Stimulated activated CD8-positive, alpha-beta memory T cell treated with anti-CD3 and anti-CD28 coated beads, Interleukin-12 subunit alpha, Interleukin-12 subunit beta, amount 100 ng/mL, for 1 hour (primary cell): ENCODE data around the gene CLEC4F.
A peak's percentile ranks its signal among the peaks of the same experiment; 100 is the strongest.

Experiments used
- DNase-seq: peaks from one replicate; pipeline ENCODE4 v3.0.0-alpha.2; 2020; ENCODE audit warnings: low read depth

CLEC4F gene, protein sequence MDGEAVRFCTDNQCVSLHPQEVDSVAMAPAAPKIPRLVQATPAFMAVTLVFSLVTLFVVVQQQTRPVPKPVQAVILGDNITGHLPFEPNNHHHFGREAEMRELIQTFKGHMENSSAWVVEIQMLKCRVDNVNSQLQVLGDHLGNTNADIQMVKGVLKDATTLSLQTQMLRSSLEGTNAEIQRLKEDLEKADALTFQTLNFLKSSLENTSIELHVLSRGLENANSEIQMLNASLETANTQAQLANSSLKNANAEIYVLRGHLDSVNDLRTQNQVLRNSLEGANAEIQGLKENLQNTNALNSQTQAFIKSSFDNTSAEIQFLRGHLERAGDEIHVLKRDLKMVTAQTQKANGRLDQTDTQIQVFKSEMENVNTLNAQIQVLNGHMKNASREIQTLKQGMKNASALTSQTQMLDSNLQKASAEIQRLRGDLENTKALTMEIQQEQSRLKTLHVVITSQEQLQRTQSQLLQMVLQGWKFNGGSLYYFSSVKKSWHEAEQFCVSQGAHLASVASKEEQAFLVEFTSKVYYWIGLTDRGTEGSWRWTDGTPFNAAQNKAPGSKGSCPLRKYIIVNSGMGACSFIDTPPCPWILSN

DNA sequence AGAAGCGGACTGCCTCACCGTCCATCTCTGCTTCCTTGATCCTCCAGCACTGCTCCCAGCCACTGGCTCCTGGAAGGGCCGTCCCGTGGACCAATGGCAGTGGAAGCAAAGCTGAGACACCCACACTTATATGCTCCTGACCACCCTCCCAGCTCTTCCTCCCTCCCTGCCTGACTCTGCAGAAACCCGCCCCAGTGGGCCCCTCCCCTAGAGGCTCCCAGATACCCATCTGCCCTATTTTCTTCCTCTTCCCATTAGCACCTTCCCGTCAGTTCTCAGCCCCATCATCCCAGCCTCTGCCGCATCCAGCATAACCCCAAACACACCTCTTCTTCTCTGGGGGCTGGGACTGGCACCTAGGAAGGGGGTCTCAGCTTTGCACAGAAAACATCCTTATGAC is at the start of gene CLEC4F:
Gene CLEC4F, minus strand, starts transcription at position 101 of the 400 bp plus-strand sequence. Its CDS starts 76 bp downstream, at position 25.
- DNase-seq: no peak

DNA sequence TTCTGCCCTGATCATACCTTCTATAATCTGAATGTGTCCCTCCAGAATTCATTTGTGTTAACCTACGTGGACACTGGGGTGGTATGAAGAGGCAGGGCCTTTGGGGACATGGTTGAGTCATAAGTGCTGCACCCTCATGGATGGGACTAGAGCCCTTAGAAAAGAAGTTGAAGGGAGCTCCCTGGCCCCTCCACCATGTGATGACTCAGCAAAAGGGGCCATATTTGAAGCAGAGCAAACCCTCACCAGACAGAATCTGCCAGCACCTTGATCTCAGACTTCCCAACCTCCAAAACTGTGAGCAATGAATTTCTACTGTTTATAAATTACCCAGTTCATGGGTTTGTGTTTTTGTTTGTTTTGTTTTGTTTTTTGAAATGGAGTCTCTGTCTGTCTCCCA is 48.6 kb upstream of the CLEC4F start:
- no peak for DNase-seq

DNA sequence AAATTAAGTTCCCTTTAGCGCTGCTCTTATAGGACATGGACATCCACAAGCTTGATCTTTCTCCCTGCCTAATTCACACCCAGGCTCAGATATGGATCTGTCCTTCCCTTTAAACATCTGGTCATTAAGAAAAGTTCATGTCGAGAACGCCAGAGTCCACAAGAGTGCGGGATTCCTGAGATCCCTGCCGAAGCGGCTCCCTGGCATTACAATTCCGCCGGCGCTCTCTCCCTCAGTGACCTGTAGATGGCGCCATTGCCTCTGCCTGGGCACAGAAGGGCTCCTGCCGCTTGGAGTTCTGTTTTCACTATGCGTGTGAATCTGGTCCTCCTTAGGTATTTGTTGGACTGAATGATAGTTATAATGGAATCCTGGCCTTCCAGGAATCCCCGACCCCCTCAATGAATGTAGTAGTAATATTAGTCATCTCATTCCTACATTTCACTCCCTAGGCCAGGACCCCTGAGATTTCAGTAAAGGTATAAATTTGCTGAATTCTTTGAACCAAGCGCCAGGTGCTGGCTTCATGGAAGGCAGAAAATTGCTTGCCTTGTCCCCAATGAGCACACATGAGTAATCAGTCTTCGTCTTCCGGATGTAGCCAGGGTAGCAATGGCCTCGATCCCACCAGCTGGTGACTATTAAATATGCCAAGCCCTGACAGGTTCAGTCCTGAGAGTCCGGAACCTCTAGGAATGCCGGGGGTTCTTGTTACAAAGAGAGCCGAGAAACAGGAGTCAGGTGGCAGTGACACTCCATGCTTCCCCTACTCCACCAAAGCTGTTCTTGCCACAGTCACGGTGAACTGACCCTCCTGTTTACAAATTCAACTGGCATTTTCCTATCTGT is 41.6 kb upstream of the CLEC4F start:
- DNase-seq: peak; percentile 57

DNA sequence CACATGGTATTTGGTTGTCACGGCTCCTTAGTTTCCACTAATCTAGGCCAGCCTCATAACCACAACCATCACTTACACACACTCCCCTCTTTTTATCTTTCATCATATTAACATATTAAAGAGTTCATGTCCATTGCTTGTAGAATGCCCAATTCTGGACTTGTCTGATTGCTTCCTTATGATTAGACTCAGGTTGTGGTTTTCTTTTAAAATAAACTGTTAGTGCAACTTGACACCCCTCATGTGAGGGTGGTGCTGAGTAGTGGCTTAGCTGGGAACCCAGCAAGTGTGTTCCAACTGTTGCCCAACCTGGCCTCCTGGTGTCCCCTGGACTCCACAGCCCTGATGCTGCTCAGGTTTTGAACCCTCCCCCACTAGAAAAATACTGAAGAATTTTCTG is 35.3 kb upstream of the CLEC4F start:
- no peak for DNase-seq

DNA sequence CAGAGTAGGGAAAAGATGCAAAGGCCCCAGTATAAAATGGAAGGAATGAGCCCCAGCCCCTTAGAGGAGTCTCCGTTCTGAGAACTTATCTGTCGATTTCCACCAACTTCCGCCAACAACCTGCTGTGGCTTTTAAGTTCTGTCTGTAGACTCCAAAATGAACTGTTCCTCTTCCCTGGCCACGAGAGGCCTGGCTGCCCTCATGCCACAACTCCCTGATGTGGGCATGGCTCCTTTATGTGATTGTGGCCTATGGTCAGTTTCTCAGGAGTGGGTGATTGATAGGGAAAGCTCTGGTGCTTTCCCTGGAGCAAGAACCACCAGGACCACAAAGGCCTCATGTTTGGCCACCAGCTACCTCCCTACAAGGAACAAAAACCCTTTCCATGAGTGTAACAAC is 34.0 kb upstream of the CLEC4F start:
- DNase-seq: no peak

DNA sequence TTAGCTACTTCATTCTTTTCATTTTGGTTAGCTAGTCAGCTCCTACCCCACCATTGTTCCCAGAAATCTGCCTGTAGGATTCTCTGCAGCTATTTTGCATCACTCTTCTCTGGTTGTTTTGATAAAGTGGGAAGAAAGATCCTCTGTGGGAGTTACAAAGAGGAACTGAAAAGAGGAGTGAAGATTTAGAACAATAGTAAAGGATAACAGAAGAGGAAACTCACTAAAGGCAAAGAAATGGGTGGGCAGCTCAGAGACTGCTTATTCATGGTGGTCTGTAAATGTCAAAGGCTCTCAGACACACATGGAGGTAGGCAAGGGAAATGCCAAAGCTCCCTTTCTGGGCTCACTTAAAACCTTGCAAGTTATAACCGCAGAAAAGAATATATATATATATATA is 32.4 kb upstream of the CLEC4F start:
- DNase-seq: no peak

DNA sequence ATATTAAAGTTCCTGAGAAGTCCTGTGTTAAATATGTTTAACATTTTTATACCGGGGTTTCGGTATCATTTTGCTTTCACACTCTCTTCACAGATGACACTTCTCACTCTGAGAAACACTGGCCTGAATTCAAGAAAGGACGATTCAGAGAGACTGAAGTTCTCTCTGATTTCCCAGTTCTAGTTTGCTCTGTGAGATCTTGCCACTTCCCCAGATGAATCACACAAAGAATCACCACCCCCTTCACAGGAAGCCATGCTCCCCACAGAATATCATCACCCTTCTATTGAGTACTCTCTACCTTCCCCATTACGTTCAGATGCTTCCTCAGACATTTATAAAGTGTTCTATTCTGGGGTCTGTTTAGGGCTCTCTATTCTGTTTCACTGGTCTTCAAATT is 31.3 kb upstream of the CLEC4F start:
- DNase-seq: peak; percentile 10

DNA sequence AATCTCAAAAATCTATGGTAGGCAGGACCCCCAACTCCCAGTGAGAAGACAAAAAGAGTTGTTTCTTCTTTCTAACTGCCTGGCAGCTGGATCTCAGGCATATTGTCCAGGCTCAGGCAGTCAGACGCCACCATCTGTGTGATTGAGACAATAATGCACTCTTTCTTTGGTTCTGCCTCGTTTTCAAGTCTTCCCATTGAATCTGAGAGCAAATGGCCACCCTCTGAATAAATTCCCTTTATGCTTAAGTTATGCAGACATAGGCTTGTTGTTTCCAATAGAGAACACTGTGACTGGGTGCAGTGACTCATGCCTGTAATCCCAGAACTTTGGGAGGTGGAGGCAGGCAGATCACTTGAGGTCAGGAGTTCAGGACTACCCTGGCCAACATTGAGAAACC is 30.5 kb upstream of the CLEC4F start:
- DNase-seq: no peak

DNA sequence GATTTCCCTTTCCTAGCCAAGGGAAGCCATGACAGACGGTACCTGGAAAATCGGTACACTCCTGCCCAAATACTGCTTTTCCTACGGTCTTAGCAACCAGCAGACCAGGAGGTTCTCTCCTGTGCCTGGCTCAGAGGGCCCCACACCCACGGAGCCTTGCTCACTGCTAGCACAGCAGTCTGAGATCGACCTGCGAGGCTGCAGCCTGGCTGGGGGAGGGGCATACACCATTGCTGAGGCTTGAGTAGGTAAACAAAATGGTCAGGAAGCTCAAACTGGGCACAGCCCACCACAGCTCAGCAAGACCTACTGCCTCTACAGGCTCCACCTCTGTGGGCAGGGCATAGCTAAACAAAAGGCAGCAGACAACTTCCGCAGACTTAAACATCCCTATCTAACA is 22.0 kb upstream of the CLEC4F start:
- DNase-seq: no peak

DNA sequence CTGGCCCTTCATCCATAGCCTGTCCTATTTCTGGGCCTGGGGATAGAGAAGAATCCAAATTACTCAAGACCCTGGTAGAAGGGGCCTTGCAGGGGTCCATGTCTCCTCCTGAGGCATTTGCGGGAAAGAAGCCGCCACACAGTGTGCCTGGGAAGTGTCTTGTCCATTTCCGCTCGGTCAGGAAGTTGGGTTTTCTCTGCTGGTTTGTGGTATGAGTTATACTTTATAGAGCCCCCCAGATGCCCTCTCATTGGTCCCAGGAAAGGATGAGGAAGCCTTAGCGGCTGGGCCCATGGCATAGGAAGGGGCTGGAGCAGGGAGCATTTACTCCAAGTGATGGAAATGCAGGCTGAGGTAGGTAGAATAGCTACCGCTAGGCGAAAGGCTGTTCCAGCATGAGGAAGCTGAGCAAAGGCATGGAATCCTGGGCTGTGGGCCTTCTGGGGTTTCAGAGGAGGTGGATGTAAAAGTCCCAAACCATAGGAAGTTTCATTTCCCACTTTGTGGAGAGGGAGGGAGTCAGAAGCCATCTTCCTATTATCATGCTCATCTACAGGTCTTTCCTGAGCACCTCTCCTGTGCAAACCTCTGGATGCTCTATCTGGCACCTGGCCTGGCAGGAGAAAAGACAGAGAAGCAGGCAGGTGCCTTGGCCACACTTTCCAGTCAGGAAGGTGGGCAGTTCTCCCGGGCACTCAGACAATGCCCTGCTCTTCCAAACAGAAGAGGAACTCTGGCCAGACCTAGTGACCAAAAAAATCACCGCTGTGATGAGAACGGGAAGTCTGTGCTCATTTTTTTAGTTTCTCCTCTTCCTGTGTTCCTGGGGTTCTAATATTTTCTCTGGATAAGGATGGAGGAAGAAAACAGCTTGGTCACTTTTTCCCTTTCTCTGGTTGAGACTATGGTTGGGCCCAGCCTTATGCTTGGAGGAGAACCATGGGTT is 17.9 kb upstream of the CLEC4F start:
- DNase-seq: no peak

DNA sequence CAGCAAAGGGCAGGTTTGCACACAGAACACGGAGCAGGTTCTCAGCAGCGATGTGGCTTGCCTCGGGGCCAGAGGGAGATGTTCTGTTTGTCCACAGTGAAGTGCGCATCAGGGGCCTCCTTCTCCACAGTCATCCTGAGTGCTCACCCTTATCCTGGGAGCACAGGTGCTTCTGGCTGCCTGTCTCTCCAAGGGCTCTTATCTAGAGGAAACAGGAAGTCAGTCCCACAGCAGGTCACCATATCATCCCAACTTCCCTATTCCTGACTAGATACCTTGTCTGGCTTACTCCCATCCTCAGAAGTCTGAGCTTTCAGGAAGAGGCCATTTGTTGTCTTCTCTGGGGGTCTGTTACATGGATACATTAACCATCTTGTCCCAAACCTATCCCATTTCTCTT is 15.2 kb upstream of the CLEC4F start, which contains the start of gene CD207:
Gene CD207, minus strand, starts transcription at position 174 of the 400 bp plus-strand sequence. Its CDS starts 40 bp downstream, at position 134.
- no peak for DNase-seq

DNA sequence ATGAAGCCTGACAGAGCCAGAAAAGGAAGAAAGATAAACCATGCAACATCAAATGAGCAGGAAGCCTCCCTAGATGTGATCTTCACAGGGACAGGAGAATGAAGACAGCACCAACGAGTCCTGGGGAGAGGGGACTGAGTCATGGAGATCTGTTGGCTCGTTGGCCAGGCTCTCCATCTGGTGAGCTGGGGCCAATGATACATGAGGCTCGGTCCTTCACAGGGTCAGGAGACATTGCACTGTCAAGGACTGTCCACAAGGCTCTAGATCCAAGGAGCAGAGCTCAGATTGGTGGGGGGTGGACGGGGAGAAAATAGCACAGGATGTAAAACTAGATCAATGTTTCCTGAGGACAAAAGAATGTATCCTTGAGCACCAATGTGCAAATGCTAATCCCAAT is 14.5 kb upstream of the CLEC4F start:
- DNase-seq: no peak

DNA sequence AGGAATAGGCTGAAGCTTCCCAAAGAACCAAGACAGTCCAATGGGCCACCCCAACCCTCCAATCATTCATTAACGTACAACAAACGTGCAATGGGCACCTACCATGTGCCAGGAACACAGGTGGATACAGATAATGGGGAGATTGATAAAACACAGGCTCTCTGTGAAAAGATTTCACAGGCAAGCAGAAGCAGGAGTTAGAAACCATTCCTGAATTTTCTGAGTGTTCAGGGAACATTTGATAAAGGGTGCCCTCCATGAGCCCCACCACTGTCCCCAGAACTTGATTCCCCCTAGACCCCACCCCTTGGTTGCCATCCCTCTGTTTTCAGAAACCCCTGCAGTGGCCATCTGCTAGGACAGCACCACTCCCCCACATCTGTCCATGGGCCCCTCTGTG is 13.7 kb upstream of the CLEC4F start:
- no peak for DNase-seq

DNA sequence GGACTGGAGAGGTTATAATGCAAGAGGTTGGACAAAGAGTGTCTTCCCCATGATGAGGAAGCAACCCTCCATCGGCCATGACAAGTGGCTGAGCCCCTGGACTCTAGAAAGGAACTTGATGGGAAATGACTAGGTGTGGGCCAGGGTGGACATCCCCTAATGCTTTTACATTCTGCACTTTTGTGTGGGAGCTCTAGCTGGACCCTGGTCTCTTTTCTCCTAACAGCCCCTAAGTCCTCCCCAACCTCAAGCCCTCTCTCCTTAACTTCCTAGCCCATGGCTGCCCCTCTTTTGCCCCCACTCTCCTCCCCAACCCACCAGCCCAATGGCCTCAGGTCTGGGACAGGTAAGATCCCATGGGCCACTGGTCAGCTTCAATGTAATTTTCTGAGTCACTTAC is 12.8 kb upstream of the CLEC4F start:
- no peak for DNase-seq

DNA sequence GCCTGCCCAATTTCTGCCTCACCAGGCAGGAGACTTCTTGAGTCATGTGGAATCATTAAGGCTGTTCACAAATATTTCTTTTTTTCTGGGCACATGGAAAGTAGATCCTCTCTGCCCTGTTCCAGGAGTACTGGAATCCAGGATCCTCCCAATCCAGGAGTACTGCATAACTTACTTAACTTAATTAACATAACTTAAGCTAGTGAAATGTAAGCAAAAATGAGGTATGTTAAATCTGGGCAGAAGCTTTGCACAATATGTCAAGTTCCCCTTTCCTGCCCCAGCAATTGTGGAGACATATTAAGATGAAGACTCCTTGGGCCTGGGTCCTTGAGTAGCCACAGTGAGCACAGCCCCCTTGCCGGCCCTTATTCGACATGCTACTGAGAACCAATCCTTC is 12.0 kb upstream of the CLEC4F start:
- DNase-seq: no peak

DNA sequence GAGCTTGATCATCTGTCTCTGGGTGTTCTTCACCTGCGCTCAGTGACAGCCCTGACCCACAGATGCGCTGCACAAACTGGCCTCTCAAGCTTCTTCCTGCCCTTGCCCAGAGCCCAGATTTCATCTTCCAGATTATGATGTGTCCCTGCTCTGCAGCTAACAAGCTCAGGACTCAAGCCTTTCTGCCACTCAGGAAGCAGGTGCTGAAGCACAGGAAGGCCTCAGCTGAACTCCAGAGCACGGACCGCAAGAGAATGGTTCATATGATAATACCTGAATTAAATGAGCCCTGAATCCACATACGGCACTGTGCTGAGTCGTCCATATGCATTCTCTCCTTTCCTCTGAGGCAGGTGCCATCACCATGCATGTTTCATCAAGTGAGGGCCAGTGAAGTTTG is 11.5 kb upstream of the CLEC4F start:
- DNase-seq: no peak

DNA sequence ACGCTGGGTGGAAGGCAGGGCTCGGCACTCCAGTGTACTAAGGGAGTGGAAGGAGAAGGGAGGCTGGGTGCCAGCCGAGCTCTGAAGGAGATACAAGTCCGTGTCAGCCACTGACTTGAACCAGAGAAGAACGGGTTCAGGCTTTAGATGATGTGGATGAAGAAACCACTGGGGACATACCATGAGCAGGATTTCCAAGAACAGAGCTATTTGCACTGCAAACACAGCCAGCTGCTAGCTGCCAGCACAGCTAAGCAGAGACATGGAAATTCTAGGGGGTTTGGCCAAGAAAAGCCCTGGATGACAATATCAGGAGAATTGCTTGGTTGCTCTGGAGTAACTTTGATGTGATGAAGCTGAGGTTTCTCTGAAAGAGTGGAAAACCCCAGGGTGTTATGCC is 10.0 kb upstream of the CLEC4F start:
- no peak for DNase-seq

DNA sequence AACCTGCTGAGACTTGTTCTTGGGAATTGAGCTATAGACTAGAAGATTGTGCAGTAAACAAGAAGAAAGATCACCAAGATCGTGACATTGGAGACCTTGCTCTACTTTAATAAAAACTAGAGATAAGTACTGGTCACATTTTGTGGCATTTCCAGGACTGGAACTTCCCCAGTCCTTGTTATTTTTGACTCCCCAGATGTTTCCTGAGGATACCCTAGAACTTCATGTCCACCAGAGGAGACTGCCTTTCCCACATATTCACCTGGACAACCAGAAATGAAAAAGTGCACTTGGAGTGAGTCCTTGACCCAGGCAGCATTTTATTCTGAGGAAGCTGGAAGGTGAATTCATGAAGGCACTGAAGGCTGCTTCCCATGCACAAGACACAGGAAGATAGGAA is 9.5 kb upstream of the CLEC4F start:
- no peak for DNase-seq

DNA sequence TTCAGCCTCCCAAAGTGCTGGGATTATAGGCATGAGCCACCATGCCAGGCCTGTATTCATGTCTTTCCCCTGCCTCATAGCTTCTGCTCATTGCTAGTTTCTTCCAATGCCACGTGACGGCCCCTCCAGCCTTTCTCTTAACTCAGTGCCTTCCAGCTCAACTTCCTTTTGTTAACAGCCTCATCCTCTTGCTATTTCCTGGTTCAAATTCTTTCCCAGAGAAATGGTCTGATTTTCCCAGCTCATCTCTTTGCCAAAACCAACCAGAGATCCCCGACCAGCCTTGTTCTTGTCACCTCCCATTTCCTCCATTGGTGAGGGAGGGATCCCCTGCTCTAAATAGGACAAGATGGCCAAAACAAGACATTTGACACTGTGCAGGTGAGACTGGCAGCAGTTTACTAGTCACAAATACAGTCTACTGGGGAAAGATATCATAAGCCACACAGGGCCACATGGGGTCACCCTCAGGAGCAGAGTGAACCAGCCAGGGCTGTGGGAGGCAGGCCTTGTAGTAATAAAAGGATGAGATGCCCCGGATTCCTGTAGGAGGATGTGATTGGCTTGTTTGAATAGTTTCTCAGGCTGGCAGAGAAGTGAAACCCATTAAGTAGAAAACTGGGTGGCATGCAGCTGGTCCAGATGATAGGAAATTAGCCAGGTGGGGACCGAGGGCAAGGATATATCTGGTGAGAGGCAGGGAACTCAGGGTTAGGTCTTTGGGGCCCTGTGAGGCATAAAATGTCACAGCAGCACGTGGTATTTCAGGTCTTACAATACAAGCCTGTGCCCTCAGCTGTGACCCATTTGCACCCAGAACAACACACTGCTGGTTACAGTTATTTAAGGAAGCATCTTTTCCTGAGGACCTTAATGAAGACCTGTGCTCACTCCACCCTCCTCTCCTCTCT is 8.8 kb upstream of the CLEC4F start:
- no peak for DNase-seq

DNA sequence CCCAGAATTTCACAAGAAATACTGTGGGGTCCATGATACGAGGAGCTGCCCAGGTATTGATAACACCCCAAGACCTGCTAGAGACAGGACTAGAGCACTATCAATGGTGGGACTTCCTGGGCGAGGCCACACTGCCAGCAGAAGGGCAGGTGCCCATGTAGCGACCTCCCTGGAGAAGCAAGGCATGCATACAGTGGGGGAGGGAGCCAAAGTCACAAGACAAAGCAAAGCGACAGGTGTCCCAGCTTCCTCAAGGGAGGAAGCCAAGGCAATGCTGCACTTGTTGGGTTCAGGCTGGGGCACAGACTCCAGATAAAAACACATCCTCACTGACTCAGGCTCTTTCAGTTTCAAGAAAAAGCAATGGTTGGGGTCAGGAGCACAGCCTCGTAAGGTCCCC is 7.7 kb upstream of the CLEC4F start:
- no peak for DNase-seq

DNA sequence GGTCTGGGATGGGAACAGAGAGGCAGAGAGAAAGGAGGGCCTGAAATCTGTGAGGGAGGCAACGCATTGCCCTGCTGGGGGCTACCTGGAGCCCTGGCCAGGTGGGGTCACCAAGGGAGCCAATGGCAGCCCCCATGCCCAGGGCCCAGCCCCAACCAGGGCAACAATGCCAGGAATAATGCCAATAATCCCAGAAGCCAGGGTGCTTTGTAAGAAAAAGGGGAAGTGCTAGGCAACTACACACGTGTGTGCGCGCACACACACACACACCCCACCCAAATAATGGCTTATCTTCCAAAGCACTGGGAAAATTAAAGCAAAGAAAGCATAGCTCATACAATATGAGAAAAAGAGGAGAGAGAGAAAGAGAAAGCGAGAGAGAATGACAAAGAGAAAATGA is 7.0 kb upstream of the CLEC4F start:
- DNase-seq: no peak
